Hematopoietic multipotent progenitor cell treated with erythropoietin and hydrocortisone succinate and interleukin-3 and kit ligand, for 8 days (in vitro differentiated cells): ENCODE results near the gene SORCS2.

ENCODE experiments used
- DNase-seq: peaks from one replicate; pipeline ENCODE4 v3.0.0-alpha.2; 2015

SORCS2 gene

DNA sequence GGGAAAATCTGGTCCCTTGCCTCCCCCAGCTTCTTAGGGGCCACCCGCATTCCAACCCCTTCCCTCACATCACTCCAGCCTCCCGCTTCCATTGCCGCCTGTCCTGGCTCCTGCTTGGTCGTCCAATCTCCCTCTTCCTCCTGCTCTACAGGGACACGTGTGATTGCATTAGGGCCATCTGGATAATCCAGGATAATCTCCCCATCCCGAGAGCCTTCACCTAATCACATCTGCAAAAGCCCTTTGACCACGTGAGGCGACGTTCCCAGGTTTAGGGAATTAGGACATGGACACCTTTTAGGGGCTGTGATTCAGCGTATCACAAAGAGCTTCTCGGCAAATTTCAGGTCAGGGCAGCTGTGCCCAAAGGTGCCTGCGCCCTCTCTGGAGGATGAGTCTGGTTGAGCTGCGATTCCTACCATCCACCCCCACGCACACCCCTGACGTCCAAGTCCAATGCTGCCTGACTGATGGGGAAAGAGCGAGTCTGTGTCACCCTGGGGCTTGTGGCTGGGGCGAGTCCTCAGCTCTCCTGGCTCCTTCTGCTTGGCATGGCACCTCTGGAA lies 137.8 kb downstream of the SORCS2 start:
- no peak for DNase-seq

DNA sequence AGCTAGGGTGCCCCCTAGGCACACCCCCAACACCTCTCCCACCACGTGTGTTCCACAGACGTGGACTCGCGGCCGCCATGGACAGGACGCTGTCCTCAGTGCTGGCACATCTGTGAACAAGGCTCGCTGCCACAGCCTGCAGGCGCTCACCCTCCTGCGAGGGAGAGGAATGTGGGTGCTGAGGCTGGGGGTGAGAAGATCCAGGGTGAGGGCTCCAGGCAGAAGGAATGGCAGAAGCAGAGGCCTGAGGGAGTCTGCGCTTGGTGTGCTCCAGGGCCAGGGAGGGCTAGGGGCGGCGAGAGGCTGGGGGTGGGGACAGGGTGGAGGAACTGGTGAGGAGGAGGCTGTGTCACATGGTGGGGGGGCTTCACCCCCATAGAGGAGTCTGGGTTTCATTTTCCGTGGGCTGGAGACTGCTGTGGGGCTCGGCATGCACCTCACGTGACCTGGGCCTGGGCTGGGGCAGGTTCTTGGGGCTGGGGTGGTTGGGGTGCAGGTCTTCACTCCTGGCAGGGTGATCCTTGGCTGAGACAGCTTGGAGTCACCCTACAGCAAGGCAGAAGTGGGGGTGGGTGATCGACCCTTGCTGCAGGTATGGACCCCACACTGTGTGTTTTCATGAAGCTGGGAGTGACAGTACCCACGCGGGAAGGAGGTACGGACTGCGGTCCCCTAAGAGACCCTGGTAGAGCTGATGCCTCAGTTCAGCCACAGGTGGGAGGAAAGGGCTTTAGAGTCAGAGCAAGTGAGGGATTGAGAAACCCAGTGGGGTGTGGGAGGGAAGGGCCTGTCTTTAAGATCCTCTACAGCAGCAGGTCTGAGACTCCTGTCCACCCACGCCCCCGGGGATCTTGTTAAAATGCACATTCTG lies 138.7 kb downstream of the SORCS2 start:
- DNase-seq, result no peak

DNA sequence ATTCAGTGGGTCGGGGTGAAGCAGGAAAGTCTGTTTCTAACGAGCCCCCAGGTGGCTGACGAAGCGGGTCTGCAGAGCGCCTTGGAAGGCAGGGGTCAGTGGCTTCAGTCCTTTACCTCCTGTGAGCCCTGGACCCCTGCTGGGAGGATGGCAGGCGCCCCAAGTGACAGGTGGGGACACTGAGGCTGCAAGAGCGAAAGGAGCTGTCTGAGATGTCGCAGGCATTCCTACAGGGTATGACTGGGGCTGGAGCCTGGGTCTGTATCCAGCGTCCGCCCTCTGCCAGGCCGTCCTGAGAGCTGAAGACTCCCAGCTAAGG lies 139.3 kb downstream of the SORCS2 start:
- DNase-seq, result no peak

DNA sequence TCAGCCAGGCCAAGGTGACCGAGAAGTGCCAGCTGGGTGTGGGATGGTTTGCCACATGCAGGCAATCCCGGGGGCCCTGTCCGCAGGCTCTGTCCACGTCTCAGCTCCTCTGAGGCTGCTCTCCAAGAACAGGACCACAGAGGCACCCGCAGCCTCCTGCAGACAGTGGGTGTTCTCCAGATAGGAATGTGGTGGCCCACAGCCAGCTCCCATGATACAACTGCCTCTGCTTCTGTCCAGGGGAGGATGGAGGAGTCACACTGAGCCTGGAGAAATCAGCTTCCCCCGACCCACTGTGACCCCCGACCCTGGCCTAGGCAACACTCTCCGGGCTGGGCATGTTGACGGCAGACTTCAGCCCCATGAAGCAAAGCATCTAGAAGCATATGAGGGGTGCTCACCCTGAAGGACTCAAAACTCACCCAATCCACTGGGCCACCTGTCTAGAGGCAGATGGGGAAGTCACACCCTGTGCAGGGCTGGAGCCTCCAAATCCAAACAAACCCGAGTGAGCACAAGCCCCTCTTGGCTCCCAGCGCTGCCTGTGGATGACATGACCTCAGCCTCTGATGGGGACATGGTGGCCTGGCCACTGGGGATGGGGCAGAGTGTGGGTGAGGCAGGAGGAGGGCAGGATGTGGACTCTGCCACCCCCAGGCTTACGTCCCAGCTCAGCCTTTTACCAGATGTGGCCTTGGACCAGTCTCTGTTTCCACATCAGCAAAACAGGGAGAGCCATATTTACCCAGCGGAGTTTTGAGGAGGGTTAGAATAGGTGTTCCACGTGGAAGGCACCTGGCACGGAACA lies 140.1 kb downstream of the SORCS2 start:
- DNase-seq, result no peak

DNA sequence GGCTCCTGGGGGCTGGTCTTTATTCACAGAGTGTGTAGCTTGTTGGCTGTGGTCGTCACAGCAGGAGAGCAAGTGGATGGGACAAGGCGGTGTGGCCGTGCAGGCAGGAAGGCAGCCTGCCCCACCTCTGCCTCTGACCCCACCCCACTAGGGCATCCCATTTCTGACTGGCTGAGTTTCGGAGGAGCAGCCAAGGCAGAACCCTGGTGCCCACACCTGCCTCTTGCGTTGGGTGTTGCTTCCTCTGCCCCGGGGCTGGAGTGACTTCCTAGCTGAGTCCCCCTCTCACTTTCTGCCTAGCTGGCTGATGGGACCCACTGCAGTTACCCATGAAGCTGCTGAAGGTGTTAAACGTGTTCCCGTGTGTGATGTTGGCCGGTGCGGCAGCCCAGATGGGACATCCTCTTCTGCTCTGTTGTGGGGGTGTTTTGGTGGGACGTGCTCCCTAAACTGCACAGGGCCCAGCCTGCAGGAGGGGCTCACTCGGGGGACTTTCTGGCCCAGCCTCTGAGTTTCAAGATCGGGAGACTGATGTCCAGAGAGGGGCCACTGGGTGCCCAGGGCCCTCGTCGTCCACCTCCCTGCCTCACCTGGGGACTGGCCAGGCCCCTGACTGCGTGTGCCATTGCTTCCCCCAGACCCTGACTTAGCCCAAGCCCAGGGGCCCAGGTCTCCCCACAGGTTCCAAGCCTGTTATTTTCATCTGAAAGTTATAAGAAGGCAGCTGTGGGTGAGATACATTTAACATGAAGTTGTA lies 140.9 kb downstream of the SORCS2 start:
- DNase-seq, result no peak

DNA sequence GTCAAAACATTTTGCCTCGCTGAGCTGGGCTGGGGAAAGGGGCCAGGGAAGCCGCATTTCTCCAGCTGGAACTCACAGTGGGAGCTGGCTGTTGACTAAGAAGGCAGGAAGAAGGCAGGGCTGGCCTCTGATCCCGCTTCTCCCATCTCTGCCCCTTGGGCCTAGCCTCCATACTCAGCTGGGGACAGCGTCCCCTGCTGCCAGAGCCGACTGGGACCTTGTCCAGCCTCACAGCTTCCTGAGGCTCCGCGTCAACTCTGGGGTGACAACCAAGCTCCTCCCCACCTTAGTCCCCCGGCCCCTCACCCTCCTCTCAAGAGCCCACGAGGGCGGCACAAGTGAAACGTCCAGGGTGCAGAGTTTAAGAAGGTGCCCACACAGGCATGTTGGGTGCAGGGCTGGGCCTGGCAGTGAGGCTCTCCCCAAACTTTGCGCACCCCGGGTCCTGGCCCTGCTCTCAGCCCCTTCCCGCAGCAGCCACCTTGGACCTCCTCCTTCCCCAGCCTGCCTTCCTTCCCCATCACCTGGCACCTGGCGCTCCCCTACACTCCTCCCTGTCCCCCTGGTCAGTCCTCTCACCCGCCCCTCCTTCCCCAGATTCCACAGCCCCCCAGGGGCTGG lies 141.6 kb downstream of the SORCS2 start:
- no peak for DNase-seq

DNA sequence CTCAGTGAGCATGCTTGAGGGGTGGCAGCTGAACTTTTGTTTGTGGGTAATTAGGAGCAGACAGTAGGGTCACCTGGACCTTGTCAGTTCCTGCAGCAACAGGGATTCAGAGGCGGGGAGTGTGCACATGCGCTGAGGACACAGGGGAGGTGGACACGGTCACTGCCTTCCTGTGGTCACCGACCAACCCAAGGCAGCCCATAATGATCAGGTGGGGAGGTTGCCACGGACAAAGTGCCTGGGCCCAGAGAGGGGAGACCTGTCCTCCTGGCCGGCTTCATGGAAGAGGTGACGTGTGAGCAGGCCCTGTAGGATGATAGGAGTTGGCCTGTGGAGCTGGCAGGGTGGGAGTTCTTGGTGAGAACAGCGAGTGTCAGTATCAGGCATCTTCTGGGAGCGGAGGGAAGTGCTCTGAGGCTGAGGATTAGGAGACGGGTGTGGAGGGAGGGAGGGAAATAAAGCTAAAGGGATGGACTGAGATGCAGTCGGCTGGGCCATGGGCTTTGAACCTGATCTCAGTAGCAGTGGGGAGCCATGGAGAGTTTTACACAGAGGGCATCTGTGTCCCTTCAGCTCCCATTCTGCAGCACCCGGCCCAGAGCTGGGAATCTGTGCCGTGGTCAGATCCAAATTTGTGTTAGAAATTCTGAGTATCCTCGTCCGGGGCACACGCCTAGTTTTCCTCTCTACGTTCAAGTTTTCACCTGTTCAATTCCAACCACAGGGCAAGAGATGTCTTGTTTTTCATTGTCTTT lies 142.4 kb downstream of the SORCS2 start:
- DNase-seq, result no peak

DNA sequence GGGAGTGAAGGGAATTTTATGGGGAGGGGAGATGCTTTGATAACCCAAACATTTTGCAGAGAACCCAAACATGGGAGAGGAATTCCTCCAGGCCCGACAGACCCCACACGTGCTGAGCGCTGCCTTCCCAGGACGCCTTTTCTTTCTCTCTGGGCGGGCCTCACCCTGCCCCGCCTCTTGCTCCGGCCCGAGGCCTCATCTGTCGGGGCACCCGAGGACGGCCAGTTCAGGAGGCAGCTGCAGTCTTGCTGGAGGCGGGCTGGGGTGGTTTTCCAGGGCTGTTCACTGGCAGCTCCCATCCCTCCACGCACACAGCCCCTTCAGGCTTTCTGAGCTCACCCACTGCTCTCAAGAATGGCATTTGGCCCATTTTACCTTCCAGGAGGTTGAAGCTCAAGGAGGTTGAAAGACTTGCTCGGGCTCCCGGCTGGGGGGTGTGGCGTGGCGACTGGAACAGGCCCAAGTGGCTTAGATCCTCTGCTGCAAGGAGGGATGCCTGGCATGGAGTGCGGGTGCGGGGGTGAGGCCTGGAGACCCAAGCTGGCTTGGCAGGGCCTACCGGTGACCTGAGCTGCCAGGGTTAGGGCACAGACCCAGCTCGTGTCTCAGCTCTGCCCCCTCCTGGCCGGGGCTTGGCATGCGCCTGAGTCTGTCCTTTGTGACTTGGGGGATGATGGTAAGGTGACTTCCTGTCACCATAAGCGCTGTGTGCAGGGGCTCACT lies 143.2 kb downstream of the SORCS2 start:
- DNase-seq, result peak; percentile 55

DNA sequence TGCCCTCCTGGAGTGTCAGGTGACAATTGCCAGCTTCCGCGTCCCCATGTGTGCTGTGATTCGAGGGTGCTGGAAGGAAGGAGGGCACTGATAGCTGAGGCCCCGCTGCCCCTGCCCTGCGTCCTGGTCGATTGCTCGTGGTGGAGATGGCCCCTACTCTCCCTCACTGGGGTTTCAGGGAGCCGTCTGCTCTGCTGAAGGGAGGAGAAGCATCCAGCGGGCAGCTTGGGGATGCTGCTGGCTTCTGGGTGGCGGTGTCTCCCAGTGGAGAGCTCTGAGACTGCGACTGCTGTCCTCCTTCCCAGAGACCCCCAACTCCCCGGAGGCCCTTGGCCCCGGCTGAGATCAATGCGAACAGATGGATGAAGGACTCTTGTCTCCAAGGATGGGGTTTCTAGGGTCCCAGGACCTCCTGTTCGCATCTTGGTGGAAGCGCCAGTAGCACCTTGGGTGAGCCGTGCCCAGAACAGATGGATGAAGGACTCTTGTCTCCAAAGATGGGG lies 143.8 kb downstream of the SORCS2 start:
- DNase-seq, result no peak

DNA sequence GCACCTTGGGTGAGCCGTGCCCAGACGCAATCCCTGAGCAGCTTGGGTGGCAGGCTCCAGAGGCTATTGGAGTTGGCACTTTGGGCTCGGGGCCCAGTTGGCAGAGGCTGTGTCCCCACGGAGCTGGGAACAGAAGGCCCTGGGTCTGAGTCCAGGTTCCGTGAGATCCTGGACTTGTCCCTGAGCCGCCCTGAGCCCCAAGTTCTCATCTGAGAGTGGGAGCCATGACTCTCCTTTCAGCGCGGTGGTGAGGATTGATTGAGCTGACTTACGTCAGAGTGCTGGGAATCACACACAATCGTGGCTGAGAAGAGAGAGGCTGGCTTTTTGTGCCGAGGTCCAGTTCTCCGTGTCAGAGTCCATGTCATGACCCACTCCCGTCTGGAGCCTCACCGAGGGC lies 144.4 kb downstream of the SORCS2 start:
- DNase-seq, result no peak

DNA sequence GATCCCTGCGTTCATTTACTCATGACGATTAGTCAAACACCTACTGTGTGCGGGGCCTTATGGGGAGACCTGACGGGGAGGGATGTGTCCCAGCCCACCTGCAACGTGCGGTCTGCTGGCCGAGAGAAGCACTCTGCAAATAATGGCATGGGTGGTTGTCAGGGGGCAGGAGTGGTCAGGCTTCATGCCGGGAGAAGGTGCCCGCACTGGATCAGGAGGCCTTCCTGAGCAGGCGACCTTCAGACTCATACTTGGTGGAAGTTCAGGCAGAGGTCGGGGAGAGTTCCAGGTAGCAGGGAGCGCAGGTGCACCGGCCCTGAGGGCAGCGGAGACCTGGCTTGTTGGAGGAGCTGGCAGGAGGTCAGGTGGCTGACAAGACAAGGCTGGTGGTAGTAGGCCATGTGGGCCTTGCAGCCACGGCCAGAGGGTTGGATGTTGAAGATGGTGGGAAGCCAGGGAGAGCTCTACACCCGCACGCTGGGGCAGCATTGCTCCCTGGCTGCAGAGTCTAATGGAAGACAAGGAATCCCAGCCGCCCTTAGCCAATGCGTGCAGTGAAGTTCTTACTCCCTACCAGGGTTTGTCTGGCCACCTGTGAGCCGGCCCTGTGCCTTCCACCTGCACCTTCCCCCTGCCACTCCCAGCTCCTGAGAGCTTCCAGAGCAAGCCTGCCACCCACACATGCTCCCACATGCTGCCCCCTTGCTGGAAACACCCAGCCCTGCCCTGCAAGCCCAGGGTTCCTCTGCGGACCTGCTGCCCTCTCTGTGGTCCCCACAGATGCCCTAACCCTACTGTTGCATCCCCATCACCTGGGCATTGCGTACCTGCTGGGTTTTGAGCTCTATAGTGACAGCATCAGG lies 145.1 kb downstream of the SORCS2 start:
- no peak for DNase-seq

DNA sequence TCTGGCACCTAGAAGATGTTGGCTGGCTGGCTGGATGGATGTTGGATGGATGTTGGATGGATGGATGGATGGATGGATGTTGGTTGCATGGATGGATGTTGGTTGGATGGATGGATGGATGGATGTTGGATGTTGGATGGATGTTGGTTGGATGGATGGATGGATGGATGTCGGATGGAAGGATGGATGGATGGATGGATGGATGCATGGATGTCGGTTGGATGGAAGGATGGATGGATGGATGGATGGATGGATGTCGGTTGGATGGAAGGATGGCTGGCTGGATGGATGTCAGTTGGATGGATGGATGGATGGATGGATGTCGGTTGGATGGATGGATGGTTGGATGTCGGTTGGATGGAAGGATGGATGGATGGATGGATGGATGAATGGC lies 145.7 kb downstream of the SORCS2 start:
- DNase-seq, result no peak

DNA sequence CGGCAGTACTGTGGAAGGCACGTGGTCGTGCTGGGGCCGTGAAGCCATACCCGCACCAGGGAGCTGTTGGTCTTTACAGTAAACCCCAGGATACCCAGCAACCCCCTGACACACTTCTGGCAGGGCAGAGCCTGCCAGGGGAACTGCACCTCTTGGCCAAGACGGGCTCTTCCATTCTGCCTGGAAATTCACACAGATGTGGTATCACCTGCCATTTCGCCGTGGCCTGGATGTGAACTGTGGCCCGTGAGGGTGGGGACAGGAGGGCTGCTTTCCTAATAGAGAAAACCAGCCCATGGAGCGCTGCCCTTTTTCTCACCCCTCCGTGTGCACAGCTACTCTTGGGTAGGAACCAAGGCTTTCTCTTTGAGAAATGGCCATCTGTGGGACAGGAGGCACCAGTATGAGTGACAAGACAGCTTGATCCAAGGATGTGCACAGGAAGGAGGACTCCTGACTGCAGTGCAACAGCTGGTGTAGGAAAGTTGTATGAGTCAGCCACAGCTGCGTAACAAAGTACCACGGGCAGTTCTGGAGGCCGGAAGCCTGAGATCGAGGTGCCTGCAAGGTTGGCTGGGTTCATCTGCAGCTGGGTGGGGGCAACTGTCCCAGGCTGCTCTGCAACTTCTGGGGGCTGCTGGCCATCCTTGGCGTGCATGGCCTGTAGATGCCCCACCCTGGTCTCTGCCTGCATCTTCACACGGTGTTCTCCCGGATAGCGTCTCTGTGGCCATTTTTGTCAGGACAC lies 146.7 kb downstream of the SORCS2 start:
- no peak for DNase-seq

DNA sequence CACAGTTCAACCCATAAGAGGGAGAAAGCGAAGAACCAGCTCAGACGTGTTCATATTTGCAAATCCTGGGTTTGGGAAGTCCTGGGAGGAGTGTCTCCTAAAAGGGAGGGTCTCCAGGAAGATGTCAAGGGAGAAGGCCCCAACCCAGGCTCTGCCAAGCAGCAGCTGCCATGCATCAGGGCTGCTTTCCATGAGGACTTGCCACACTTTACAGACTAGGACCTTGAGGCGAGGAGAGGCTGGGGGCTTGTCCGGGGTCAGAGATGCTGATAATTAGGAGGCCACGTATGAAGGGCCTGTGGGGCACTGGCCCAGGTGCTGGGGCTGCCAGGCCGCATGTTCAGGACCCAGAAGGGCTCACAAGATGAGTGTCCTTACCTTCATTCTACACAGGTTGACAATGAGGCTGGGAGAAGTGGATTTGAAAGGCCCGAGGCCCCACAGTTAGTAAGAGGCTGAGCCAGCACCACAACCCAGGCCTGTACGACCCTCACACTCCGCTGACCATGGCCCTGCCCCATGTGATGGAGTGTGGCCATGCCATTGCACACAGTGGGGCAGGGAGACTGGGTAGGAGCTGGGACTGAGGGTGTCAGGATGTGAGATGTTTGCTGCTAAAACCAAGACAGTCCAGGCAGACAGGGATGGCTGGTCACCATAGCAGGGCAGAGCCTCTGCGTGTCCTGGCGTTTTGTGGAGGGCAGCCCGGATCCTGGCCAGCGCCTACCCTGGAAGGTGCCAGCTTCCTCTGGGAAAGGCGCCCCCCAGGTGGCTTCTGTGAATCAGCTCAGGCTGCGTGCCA lies 147.6 kb downstream of the SORCS2 start:
- DNase-seq, result no peak

DNA sequence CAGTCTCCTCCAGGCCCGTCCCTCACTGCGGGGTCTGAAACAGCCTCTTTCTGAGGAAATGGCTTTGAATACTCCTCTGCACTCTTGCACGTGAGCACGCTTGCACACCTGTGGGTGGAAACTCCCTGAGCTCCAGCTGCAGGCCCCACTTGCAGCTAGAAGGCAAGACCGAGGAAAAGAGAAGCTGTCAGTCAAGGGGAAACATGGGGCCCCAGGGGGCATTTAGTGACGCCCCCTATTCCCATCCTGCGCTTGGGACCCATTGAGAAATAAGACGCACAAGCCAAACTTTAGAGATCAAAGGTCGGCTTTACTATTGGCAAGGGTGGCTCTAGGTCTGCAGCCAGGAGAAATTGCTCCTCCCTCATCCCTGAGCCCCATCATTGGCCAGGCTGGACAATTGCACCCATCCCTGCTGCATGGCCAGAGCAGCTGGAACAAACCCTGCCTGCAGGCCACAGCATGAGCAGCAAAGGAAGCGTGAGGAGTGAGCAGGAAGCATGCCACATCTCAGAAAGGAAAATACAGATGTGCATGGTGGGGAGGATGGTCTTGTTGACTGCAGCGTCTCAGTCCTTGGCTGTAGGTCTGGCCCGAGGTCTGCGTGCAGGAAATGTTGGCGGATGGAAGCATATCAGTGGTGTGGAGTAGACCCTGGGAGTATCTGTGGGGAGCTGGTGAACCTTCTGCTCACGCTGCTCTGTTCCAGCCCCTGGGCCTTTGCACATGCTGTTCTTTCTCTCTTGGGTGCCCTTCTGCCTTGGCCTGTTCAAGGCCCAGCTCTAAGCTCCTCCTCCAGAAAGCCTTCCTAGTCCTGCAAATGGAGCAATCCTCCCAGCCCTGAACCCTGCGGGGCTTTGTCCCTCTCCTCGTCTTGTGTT lies 148.5 kb downstream of the SORCS2 start:
- no peak for DNase-seq

DNA sequence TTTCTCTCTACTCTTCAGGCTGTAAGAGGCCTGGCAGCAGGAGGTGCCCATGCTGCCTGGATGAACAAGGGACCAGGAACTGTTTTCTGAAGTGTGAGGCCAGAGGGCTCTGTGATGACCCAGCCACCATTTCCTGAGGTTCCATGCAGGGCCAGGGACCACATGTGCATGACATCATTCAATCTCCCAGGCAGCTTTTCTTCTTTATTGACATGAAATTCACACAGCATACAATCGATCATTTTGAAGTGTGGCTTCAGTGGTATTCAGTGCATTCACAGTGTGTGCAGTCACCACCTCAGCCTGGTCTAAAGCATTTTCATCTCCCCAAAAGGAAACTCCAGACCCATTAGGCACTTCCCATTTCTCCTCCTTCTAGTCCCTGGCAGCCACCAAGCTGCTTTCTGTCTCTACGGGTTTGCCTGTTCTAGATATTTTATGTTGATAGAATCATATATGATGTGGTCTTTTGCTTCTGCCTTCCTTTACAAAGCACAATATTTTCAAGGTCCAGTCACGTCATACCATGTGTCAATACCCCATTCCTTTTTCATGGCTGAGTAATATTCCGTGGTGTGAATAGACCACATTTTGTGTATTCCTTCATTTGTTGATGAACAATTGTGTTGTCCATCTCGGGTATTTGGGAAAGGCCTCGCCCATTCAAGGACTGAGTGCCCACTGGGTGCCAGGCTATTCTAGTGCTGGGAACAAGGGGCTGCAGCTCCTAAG lies 149.3 kb downstream of the SORCS2 start:
- DNase-seq, result no peak
